Panc1 (cell line): Measurements from ENCODE around the gene WWTR1.

Experiments used
- CTCF ChIP-seq: fragments of 450-650 bp; IDR thresholded peaks from 2 replicates; pipeline ENCODE4 v1.5.1; 2017; ENCODE audit warnings: mild to moderate bottlenecking
- POLR2AphosphoS5 ChIP-seq: IDR thresholded peaks from 2 replicates; pipeline ENCODE4 v1.6.1; 2012; ENCODE audit warnings: mild to moderate bottlenecking, low read depth, low read length, moderate library complexity
- REST ChIP-seq, 2 experiments: IDR thresholded peaks; 2 replicates each; pipeline ENCODE4 v1.6.1; 2011 to 2012; ENCODE audit warnings: low read depth in 2 of 2, control low read depth in 1 of 2, low read length in 1 of 2, mild to moderate bottlenecking in 1 of 2, moderate library complexity in 1 of 2; ENCODE audit not compliant: insufficient read depth in 1 of 2
- SIN3A ChIP-seq: IDR thresholded peaks from 2 replicates; pipeline ENCODE4 v1.6.1; 2012; ENCODE audit warnings: low read depth, mild to moderate bottlenecking, low read length, moderate library complexity, borderline replicate concordance; ENCODE audit not compliant: insufficient read depth
- TCF7L2 ChIP-seq: IDR thresholded peaks from 2 replicates; pipeline ENCODE4 v1.6.1; 2011; ENCODE audit warnings: mild to moderate bottlenecking, low read depth, low read length, inconsistent platforms

GRCh38 chr3:149534082-149534481 is 123.7 kb downstream of the WWTR1 start:
- no peak for TF ChIP-seq CTCF
- TF ChIP-seq TCF7L2, result no peak
- TF ChIP-seq POLR2AphosphoS5, result no peak
- TF ChIP-seq REST (IDR thresholded peaks at IDR 0.05; ENCODE audit: insufficient read depth in 1 of 2, low read depth in 2 of 2, low read length in 1 of 2), result no peak
- no peak for TF ChIP-seq SIN3A
